PFSK-1 (cell line): ENCODE results near the gene CHID1.

ENCODE experiments used
- POLR2AphosphoS5 ChIP-seq: IDR thresholded peaks from 2 replicates; pipeline ENCODE4 v1.6.1; 2012; ENCODE audit warnings: low read depth, mild to moderate bottlenecking, control low read depth, low read length, moderate library complexity
- SIN3A ChIP-seq: IDR thresholded peaks from 2 replicates; pipeline ENCODE4 v1.6.1; 2012; ENCODE audit warnings: mild to moderate bottlenecking, low read length, moderate library complexity, borderline replicate concordance; ENCODE audit not compliant: insufficient read depth
- TAF1 ChIP-seq: IDR thresholded peaks from 2 replicates; pipeline ENCODE4 v1.6.1; 2012; ENCODE audit warnings: low read length, control low read depth, borderline replicate concordance; ENCODE audit not compliant: insufficient read depth
- TF ChIP-seq, protein P1 (sequence below), 2 experiments: IDR thresholded peaks; 2 replicates each; pipeline versions ENCODE4 v1.6.1 to v1.8.0; 2011 to 2012; ENCODE audit warnings: low read depth in 2 of 2, low read length in 2 of 2, control low read depth in 1 of 2, inconsistent platforms in 1 of 2, mild to moderate bottlenecking in 1 of 2, moderate library complexity in 1 of 2; ENCODE audit not compliant: insufficient read depth in 1 of 2

DNA sequence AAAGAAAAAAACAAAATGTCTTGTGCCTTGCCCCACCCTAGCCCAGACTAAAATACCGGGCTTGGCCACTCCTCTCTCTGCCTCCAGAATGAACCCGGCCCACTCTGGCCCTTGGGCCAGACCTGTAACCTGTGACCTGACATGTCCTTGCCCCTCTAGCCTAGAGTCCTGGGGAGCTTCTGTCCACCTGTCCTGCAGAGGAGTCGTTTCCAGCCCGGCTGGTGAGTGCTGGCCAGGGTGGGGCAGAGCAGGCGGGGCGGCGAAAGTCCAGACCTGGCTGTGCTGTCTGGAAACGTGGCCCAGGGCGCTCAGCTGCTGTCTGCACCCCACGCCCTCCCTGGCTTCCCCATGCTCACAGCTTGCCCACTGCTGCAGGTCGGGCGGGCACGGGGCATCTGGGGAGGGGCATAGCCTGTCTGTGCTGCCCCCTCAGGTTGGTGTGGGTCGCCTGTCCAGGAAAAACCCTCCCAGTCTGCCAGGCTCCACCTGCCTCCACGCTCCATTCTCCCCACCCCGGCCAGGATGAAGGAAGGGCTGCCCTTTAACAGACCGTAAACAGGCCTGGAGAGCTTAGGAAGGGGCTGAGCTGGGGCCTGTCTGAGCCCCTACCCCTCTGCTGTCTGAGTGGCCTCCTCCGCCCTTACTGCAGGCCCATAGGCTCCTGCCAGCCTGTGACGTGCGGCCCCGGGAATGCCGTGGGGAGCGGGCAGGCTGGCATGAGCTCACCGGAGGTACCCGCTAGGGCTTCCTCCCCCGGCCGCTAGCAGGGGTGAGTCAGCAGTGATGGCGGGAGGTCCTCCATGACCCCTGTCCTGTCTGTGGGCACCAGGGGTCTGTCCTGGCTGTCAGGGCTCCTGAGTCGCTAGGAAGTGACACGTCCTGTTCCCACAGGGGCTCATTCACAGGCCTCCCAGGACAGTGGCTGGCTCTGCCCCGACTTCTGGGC, 76.0 kb downstream of the CHID1 start:
- no peak for TF ChIP-seq TAF1
- TF ChIP-seq POLR2AphosphoS5: no peak; the same call in 1 of the 2 replicates
- TF ChIP-seq, protein P1, sequence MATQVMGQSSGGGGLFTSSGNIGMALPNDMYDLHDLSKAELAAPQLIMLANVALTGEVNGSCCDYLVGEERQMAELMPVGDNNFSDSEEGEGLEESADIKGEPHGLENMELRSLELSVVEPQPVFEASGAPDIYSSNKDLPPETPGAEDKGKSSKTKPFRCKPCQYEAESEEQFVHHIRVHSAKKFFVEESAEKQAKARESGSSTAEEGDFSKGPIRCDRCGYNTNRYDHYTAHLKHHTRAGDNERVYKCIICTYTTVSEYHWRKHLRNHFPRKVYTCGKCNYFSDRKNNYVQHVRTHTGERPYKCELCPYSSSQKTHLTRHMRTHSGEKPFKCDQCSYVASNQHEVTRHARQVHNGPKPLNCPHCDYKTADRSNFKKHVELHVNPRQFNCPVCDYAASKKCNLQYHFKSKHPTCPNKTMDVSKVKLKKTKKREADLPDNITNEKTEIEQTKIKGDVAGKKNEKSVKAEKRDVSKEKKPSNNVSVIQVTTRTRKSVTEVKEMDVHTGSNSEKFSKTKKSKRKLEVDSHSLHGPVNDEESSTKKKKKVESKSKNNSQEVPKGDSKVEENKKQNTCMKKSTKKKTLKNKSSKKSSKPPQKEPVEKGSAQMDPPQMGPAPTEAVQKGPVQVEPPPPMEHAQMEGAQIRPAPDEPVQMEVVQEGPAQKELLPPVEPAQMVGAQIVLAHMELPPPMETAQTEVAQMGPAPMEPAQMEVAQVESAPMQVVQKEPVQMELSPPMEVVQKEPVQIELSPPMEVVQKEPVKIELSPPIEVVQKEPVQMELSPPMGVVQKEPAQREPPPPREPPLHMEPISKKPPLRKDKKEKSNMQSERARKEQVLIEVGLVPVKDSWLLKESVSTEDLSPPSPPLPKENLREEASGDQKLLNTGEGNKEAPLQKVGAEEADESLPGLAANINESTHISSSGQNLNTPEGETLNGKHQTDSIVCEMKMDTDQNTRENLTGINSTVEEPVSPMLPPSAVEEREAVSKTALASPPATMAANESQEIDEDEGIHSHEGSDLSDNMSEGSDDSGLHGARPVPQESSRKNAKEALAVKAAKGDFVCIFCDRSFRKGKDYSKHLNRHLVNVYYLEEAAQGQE (IDR thresholded peaks at IDR 0.05; ENCODE audit: insufficient read depth in 1 of 2, low read depth in 2 of 2, low read length in 2 of 2): no peak
- no peak for TF ChIP-seq SIN3A
